HG03045 (cell line): Measurements from ENCODE around the gene EIF5A2.
"Not testable (repeated sequence)": the region's sequence is repeated elsewhere in the genome, so short reads cannot be mapped to it uniquely, and the experiment has no call there.

ENCODE experiments used
- ATAC-seq: cut with Tn5 transposase; IDR thresholded peaks from one replicate; pipeline ENCODE4 v1.9.1; 2021; ENCODE audit warnings: mild to moderate bottlenecking, moderate library complexity; ENCODE audit not compliant: unreplicated experiment

EIF5A2 gene

GRCh38 chr3:170908235-170909116 is at the start of gene EIF5A2:
Gene EIF5A2 (minus strand): TSS chr3:170908637. CDS start chr3:170907806, 831 bp downstream.
- ATAC-seq = peak; percentile 89

- ATAC-seq = no peak
These were observed 48.2 kb upstream of the EIF5A2 start for GRCh38 chr3:170956647-170957046.

- no peak for ATAC-seq
These were observed 45.3 kb upstream of the EIF5A2 start for GRCh38 chr3:170953736-170954135.

GRCh38 chr3:170953229-170953628 is 44.8 kb upstream of the EIF5A2 start:
- ATAC-seq = no peak

GRCh38 chr3:170949211-170949610 is 40.8 kb upstream of the EIF5A2 start:
- ATAC-seq = no peak

- no peak for ATAC-seq
These were observed 38.8 kb upstream of the EIF5A2 start for GRCh38 chr3:170947018-170947769.

GRCh38 chr3:170942011-170942410 is 33.6 kb upstream of the EIF5A2 start:
- ATAC-seq = no peak

GRCh38 chr3:170941551-170941950 is 33.1 kb upstream of the EIF5A2 start:
- ATAC-seq = no peak

- ATAC-seq = not testable (repeated sequence)
These were observed 24.6 kb upstream of the EIF5A2 start for GRCh38 chr3:170933039-170933438.

GRCh38 chr3:170923553-170923952 is 15.1 kb upstream of the EIF5A2 start:
- not testable (repeated sequence) for ATAC-seq

- ATAC-seq = no peak
These were observed 10.3 kb upstream of the EIF5A2 start for GRCh38 chr3:170918715-170919114.

GRCh38 chr3:170914690-170915089 is 6.3 kb upstream of the EIF5A2 start:
- no peak for ATAC-seq

GRCh38 chr3:170914212-170914611 is 5.8 kb upstream of the EIF5A2 start:
- ATAC-seq = no peak

GRCh38 chr3:170911051-170911450 is 2.6 kb upstream of the EIF5A2 start:
- no peak for ATAC-seq

GRCh38 chr3:170910542-170910941 is 2.1 kb upstream of the EIF5A2 start:
- ATAC-seq = no peak

GRCh38 chr3:170909129-170909903 is 879 bp upstream of the EIF5A2 start:
- no peak for ATAC-seq

- ATAC-seq = no peak
These were observed 701 bp downstream of the EIF5A2 start for GRCh38 chr3:170907637-170908234.

GRCh38 chr3:170905862-170906261 is 2.6 kb downstream of the EIF5A2 start:
- no peak for ATAC-seq

- ATAC-seq = no peak
These were observed 5.3 kb downstream of the EIF5A2 start for GRCh38 chr3:170903123-170903522.

GRCh38 chr3:170899455-170899854 is 9.0 kb downstream of the EIF5A2 start:
- ATAC-seq = no peak

GRCh38 chr3:170897978-170898377 is 10.5 kb downstream of the EIF5A2 start:
- ATAC-seq = no peak
